Activated CD8-positive, alpha-beta memory T cell treated with anti-CD3 and anti-CD28 coated beads for 4 hours (primary cell): ENCODE measurements around the gene ADD3.

ENCODE experiments used
- DNase-seq, 2 donors: peaks; one replicate each; pipeline ENCODE4 v3.0.0-alpha.2; 2020; ENCODE audit warnings: low read depth in 2 of 2

The ADD3 gene

DNA sequence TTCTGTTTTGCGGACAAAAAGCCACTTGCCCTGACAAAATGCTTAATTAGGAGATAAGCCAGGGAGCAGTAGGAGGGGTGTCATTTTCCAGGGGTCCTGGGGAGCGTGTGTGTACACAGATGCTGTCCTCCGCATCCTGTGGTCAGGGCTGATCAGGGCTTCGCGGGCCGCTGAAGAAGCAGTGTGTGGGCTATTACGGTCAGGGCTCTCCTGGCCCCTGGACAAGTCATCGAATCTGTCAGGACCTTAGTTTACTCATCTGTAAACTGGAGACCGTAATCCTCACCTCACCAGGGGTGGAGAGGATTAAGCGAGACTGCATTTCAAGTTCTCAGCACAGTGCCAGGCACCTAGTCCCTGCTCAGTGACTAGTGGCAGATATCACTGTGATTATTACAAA, 173.7 kb downstream of the ADD3 start:
- DNase-seq: no peak

DNA sequence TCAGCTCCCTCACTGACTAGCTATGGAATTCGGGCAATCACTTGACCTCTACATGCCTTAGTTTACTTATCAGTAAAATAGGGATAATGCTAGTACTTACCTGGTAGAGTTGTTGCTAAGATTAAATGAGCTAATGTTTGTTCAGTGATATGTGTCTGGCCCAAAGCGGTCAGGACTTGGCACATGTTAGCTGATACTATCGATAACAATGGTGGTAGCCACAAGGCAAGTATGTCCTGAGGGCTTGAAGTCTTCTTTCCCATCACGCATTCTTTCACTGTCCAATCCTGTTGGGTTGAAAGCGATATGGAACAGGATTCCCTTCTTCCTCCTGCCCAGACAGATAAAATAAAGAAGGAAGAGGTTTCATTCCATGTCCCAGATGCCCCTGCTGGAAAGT, 174.1 kb downstream of the ADD3 start:
- DNase-seq: no peak

DNA sequence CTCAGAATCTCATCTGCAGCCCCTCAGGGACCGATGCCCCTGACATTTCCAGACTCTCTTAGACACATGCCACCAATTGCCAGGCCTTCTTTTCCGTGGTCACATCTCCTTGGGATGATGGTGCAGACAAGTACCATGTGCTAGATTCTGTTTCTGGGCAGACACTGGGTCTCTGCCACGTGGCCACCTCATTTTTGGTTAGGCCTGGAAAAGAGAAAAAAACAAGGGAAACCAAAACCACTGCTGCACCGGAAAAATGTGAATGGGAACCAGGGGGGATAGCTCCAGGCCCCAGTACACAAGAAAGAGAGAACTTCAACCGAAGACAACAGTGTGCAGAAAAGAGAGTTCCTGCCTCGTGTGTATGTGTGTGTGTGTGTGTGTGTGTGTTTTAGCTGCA, 176.6 kb downstream of the ADD3 start:
- DNase-seq: no peak
